CD4-positive, alpha-beta T cell treated with Interleukin-15 for 4 hours (primary cell): ENCODE data around the gene NPRL2.

Experiments
- DNase-seq: peaks from one replicate; pipeline ENCODE4 v3.0.0-alpha.2; 2020; ENCODE audit warnings: low spot score

NPRL2 gene

DNA sequence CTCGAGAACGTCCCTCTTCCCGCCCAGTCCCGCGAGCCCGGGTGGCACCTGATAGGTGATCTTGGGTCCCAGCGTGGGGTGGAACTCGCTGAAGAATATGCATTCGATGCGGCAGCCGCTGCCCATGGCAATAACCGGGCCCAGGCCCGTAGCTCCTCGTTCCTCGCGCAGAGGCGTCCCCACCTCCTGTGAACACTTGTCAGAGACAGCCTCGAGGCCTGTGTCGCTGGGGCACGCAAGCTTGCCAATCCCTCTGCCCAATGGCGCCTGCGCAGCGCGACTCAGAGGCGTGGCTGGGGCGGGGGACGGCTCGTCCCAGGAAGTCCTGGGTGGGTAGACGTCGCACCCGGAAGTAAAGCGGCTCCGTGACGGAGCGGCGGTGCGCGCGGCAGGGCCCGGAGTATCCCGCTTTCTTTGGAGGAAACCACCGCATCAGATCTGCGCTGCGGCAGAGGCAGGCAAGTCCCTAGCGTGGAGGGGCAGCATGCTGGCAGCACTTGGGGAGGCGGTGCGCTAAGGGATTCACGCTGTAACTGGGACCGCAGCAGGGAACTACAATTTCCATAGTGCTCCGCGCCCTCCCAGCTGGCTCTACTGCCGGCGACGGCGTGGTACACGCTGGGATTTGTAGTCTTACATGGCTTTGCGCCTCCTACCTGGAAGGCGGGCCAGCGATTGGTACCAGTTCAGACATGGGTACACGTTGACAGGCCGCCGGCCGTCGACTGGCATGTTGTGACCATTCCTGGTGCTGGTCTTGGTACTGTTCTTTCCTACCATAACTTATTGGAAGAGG, at the start of gene NPRL2, which contains the start of gene CYB561D2:
Gene NPRL2 (minus strand): TSS at position 249 of the 796 bp plus-strand sequence. CDS start 123 bp downstream, at position 126.
Gene CYB561D2 (plus strand): TSS at position 336 of the 796 bp plus-strand sequence. CDS start 572 bp downstream, outside the sequence.
- peak; percentile 99 for DNase-seq

DNA sequence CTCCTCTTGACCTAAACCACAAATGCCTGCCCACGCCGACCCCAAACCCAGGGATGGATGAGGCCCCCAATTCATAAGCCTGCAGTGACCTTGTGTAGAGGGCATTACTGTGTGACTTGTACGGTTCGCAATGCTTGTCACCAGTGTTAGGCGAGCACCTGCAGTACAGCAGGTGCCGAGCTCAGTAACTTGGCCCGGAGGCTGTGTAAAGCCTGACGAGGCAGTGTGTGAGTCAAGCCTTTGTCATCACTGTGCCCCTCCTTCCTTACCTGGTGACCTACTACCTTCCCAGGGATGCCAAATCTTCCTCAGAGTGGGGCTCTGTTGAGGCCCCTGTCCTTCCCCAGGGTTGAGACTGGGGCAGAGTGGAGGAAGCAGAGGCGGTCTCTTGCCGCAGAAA, 45.9 kb upstream of the NPRL2 start:
- no peak for DNase-seq

DNA sequence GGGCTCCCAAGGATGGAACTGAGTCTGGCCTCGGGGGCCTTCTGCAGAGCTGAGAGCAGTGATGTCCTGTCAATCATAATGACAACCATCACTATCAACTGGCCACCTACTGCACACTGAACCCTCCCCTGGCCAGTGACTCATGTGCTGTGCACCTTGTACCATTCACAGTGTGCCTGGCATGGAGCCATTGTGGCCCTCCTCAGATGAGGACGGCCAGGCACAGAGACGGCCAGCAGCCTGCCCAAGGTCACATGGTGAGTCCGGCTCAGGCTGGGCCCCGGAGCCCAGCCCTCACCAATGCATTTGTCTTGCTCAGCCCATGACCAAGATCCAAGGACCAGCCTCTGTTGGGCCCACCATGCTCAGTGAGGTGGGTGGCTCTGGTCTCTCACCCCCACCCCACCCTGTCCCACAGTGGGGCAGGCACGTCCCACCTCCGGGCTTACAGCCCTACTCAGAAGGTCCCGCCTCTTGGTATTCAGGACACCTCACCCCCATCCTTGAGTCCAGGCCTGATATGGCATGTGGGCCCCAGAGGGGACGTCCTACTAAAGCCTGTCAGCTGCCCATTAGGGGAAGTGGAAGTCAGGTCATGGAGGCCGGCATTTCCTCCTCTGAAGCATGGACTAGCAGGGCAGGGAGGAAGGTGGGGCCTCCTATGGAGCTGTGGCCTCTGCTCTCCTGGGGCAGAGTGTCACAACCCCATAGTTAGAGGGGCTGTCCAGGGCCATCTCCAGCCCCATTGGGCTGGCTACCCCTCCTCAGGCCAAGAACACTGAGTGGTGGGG, 44.7 kb upstream of the NPRL2 start:
- no peak for DNase-seq

DNA sequence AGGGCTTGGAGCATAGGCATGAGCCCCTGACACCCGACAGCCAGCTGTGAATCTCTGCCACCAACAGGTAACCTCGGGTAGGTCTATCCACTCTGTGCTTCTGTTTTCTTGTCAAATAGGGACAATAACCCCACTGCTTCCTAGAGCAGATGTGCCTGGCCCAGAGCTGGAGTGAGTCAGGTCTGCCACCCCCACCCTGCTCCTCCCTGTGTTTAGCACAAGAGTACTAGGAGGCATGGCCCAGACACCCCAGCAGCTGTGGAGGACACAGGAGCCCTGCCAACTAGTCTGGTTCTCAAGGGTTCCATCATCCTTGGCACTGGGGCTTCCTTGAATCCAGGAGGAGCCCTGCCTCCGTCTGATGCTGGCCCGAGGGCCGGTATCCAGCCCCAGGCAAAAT, 42.5 kb upstream of the NPRL2 start:
- DNase-seq: no peak

DNA sequence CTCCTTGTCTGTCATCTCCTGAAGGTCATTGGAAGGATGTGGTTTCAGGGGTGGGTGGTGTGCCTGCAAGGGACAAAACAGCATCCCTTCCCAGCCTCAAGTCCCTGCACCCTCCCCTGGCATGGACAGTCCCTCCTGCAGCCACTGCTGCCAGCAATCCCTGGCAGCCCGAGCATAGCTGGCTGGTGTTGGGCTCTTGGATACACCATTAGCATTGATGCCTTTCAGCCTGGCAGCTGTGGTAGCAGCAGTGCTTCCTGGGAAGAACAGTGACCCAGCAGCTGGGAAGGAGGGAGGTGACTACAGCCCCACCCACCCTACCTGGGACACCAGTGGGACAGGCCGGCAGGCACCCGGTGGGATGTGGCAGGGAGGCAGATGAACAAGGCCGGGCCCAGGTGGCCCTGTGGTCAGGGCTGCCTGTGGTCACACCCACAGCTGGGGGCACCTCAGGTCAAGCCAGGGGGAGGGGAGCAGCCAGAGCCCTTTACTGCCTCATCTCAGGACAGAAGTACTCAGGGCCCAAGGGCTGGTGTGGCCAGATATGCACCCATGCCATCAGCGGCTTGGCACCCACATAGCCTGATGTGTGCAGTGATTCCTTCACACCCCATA, 41.6 kb upstream of the NPRL2 start:
- no peak for DNase-seq

DNA sequence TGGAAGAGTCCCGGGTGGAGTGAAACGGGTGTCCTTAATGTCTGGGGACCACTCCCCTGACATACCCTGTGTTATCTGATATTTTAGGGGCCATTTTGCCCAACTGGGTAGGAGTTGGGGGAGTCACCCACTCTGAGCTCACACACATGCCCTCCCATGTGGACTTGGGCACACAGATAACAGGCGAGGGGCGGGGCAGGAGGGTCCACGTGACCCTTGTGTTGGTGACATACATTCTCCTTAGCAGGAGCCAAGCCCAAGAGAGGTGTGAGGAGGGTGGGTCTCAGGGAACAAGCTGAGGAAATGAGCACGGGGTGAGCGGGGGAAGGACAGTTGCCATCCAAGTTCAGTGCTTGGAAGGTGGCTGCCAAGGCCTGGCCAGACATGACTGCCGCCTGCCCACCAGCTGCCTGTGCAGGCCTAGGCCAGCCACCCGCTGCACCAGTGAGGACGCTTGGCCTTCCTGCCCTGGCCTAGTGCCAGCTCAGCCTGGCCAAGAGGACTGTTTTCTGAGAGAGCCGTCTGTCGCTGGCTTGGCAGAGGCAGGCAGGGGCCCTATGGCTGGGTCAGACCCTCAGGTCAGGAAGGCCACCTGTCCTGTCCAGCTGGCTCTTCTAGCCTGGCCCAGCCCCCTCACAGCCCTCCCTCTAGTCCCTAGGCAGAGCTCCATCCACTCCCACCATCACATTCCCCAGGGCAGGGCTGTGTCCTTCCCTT, 40.1 kb upstream of the NPRL2 start:
- no peak for DNase-seq

DNA sequence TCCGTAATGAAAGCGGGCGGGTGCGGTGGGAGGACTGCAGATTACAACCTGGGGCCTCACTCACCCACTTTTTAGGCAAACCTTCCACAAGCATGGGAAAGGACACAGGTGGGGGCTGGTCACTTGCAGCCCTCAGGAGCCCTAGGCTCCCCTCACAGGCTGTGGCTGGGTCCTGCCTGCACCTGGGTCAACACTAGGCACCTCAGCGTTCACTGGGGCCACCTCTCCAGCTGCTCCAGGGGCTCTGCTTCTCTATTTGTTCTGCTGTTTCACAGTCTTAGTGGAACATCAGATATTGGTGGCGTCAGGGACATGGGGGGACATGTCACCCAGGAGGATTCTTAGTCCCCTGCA, 38.8 kb upstream of the NPRL2 start:
- DNase-seq: no peak

DNA sequence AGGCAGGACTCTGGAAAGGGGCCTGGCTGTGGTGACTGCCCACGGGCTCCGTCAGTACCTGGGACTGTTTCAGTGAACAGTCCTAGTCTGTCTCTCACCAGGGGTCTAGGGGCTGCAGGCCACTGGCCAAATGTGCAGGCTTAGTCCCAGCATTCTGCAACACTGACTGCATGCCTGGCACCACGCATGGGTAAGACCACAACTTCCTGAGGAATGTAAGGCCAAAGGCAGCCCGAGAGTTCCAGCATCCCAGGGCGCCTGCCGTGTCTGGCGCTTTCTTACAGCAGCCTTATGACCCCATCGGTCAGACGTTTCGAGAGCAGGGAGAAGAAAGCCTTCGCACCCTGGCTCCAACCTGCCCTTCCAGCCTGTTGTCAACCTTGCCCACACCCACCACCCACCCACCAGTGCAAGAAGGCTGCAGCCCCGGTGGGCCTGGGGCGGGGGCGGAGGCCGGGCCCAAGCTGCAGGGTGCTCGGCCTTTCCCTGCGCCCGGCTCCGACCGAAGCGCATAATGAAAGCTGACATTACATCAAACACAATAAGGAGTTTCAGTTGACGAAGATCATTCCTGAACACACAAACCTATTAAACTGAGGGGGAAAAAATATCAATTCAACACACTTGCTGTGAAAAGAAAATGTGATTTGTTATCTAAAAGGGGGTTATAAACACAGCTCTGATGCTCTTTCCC, 38.3 kb upstream of the NPRL2 start:
- no peak for DNase-seq

DNA sequence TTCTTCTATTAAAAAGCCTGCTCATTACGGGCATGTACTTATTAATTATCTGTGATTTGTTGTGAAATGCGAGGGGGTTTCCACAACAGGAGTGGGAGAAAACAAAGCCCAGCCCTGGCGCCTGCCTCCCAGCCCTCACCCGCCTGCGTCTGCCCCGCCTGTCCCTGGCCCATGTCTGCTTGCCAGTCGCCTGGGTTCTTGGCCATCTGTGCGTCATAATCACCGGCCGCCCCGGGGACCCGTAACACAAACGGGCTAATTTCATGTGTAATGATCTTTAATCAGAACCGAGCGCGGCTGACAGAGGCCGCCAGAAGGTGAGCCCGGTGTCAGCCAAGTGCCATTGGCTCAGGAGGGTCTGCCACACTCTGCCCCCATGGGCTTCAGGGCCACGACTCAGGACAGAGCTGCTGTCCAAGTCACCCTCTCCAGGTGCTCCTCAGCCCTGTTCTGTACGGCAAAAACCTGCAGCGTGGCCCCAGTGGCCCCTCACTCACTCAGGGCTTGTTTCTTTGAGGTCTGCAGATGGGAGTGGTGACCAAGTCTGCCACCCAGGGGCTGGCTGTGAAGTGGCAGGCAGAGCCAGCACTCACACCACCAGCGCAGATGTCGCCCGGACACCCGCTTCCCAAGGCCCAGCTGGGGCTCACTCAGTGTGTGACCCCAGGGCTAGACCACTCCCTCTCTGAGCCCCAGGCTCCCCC, 37.6 kb upstream of the NPRL2 start:
- no peak for DNase-seq

DNA sequence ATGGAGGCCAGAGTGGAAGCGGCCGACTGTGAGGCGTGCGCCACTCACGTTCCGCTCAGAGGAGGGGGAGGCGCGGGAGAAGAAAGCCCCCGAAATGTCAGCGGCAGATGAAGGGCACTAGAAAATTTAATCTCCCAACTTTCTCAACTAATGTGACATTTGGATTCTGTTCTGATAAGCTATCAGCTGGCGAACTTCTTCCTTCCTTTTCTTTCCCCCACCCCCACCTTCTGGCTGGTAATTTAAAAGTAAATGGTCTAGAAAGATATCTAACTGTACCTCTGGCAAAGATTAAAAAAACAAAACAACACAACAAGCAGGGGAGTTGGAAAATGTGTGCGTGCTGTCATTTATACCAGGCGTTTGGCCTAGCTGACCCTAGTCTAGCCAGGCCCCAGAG, 35.2 kb upstream of the NPRL2 start:
- no peak for DNase-seq

DNA sequence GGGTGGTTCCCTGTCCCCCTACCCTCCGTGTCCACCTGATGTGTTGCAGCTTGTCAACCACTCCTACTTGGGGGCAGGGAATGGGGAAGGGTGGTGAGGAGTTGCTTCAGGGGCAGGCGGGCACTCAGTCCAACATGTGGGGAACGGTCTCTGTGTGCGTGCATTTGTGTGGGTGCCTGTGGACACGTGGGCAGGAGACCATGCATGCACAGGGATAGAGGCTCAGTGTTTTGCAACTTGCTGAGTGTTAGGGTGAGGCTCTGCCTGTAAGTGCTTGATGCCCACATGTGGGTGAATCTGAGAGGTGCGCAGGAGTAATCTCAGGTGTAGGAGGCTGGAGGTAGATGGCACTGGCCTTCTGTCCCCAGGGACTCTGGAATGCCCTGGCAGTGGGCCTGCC, 33.2 kb upstream of the NPRL2 start:
- DNase-seq: no peak

DNA sequence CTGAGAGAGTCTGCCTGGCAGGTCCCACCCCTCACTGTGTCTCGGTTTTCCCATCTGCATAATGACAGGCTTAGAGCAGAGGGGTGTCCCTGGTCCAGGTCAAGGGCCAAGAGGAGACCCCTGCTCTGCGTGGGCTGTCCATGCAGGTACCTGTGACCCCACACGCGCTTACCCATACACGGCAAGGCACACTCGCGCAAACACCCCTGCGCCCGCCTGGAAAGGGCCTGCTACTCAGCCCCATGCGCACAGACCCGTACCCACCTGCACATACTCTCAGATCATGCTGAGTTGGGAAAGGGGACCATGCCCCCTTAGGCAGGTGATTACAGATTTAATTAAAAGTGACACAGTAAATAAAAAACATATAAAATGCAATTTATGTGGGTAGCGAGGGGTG, 32.1 kb upstream of the NPRL2 start:
- no peak for DNase-seq

DNA sequence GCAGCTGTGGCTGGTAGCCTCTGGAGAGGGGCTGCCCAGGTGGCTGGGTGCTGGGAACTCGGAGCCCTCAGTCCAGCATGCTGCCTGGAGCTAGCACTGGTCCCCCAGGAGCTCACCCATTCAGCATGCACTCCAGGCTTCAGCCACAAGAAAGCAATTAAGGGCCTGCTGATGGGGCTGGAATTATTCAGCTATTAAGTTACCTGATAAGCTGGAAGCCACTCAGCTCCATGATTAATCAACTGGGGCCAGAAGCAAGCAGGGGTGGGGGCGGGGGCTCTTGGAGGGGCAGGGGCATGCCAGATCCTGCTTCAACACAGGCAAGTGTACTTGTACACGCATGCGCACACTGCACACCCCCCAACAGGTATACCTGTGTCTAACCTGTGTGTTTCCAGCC, 30.8 kb upstream of the NPRL2 start:
- no peak for DNase-seq

DNA sequence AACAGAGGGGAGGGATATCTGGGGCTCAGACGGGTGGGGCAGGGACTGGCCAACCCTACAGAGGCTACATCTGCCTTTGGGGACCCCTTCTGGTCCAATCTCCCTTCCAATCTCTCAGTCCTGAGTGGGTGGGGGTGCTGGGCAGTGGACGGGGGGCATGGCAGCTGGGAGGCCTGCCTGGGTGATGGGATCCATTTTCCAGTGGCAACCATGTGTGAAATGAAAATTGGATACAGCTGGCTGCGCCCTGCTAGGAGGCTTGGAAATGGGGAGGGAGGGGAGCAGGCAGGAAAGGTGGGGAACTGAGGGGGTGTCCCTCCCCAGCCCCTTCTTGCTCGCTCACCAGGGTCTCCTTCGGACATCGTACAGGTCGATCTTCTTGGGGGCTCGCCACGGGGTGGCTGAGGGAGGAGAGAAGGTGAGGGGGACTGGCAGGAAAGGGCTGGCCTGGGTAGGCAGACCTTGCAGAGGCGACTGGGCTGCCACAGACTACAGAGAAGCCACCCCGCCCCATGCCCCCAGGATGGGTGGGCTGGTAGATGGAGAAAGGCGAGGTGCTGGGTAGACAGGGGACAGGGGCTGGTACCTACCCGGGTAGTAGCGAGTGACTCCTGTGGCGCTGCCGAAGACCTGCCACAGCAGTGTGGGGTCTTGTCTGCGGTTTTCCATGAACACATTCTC, 30.0 kb upstream of the NPRL2 start:
- DNase-seq: no peak

DNA sequence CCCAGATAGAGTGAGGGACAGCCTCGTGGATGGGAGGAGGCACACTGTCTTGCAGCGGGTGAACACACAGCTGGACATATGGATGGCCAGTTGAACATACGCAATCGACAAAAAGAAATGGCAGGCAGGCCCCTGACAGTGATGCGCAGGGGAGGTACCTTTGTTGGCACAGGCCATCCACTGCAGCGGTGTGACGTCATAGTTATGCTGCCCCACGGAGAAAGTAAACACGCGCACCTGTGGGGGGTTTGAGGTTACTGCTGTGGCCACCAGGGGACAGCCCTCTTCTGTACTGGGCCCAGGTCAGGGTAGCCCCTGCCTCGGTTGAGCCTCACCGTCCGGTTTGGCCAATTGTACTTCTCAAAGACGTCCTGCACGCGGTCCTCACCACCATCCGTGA, 28.2 kb upstream of the NPRL2 start:
- DNase-seq: no peak

DNA sequence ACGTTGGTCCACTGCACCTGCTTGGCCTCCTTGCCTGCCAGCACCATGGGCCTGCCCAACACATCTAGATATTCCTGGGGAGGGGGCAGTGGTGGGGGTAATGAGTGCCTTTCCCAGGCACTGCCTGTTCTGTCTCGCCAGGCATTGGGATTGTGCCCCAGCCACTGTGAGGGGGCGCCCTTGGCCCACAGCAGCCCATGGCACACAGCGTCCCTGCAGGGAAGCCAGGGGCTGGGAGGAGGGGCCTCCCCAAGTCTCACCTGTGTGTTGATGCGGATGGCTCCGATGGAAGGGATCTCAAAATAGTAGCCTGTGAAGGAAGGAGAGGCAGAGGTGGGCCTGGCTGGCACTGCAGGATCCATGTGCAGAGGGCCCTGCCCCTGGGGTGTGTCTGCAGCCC, 27.4 kb upstream of the NPRL2 start:
- DNase-seq: no peak

DNA sequence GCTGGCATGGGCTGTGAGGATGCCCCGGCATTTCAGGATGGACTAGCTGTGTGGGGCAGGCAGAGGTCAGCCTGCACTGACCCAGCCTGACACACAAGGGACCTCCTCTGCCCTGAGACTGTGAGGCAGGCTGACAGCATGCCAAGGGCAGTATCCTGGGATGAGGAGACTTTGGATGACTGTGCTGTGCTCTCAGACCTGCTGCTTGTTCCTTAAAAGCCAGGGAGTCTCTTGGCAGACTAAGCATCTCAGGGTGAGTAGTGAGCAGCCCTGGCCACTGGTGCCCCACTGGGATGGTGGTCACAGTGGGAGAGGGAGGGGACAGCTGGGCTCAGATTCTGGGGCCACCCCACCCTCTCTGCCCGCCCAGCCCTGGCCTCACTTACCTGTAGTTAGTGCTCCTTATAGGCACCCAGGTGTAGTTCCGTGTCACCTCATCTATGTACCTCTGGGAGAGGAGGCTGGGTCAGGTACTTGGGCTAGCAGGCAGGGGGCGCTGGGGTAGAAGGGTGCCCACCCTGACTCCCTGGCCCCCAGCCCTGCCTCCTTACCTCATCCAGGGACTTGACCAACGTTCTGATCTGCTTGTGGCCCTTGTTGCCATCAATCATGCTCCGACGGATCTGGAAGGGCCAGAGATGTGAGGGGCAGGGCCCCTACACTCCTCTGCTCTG, 24.8 kb upstream of the NPRL2 start:
- DNase-seq: no peak

DNA sequence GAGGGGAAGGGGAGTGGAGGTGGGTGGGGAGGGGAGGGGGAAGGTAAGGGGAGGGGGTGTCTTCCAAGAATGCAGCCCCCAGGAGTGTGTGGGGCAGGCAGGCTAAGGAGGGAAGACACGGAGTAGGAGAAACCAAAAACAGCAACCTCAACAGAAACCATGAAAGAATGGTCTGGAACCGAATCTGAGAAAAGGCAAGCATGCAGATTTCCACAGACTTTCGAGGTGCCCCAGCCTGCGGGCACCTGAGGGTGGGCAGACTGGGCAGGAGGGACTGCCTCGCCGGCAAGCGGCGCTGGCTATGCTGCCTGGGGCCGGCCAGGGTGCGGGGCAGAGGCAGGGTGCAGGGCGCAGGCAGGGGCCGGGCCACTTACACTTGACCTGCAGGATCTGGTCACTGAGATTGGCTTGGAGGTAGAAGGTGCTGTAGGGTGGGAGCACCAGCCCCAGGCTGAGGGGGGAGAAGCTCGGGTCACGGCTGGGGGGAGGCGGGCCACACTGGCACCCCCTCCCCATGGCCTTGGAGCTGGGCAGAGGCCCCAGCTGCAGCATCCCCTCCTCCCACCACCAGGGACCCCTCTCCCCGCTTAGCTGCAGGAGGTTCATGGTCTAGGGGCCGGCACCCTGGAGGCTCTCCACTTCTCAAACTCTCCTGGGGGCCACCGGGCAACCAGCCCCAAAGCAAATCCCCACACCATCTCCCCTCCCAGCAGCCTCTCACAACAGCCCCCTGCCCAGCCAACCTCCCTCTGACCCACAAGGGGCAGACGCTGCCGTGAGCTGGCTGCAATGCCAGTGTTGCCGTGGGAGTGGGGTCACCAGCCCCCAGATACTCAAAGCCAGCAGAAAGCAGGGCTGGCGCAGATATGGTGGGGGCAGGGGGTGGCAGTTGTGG, 24.0 kb upstream of the NPRL2 start:
- no peak for DNase-seq
